Heart left ventricle (tissue), 16 donors: Measurements from ENCODE around the gene GNAT1. TPM values are rescaled to one million over a fixed set of nuclear protein-coding genes. Genes with fewer than 3 reads are reported as not detected.

ENCODE experiments used
- ATAC-seq, 4 donors: fragments of 200-7000 bp; cut with Tn5 transposase; one replicate each; pipeline ENCODE4 v1.9.1; 2020 to 2022; ENCODE audit warnings: moderate library complexity in 4 of 4, mild to moderate bottlenecking in 3 of 4, moderate number of reproducible peaks in 1 of 4
- DNase-seq, 5 donors: peaks; one replicate each; pipeline ENCODE4 v3.0.0-alpha.2; 2020
- H3K27ac ChIP-seq, 12 donors: fragments of 200-600 bp; sonication (generic) in 4 of 12; one replicate each; pipeline versions ENCODE4 v1.5.0 to v1.8.0; 2016 to 2022; ENCODE audit warnings: mild to moderate bottlenecking in 2 of 12
- H3K27me3 ChIP-seq, 9 donors: fragments of 200-600 bp; sonication (generic) in 2 of 9; one replicate each; pipeline versions ENCODE4 v1.5.1 to v1.8.0; 2016 to 2022; ENCODE audit warnings: mild to moderate bottlenecking in 3 of 9
- H3K36me3 ChIP-seq, 9 donors: fragments of 200-600 bp; sonication (generic) in 2 of 9; one replicate each; pipeline versions ENCODE4 v1.5.0 to v1.8.0; 2018 to 2022; ENCODE audit warnings: mild to moderate bottlenecking in 2 of 9
- H3K4me1 ChIP-seq, 12 donors: fragments of 200-600 bp; sonication (generic) in 4 of 12; one replicate each; pipeline versions ENCODE4 v1.5.0 to v1.8.0; 2016 to 2022; ENCODE audit warnings: mild to moderate bottlenecking in 3 of 12
- H3K4me3 ChIP-seq, 12 donors: fragments of 200-600 bp; sonication (generic) in 4 of 12; one replicate each; pipeline versions ENCODE4 v1.5.0 to v1.8.0; 2017 to 2022; ENCODE audit warnings: mild to moderate bottlenecking in 9 of 12, moderate library complexity in 4 of 12
- H3K9me3 ChIP-seq, 12 donors: fragments of 200-600 bp; sonication (generic) in 4 of 12; one replicate each; pipeline versions ENCODE4 v1.5.0 to v1.8.0; 2016 to 2022; ENCODE audit warnings: mild to moderate bottlenecking in 1 of 12
- POLR2A ChIP-seq, 2 donors: fragments of 450-650 bp; IDR thresholded peaks; one replicate each; pipeline ENCODE4 v1.6.1; 2017; ENCODE audit warnings: antibody characterized with exemption in 2 of 2, mild to moderate bottlenecking in 2 of 2, moderate library complexity in 2 of 2
- WGBS, 4 donors: extraction: QIAGEN DNeasy Blood & Tissue Kit in 2 of 4; methylation state at CpG; one replicate each; pipeline versions ENCODE4 v1.1.5 to v1.1.7; 2013 to 2018; 5-methylcytosine and 5-hydroxymethylcytosine counted together
- intact Hi-C, 10 donors: fragments of 100-400 bp; cut with DNase I; formaldehyde crosslinking; loops; one replicate each; pipeline versions ENCODE4 v1.11.1 to v1.14.2; 2022
- polyA plus RNA-seq, 2 donors: library from polyadenylated mRNA; stranded (reverse); fragments of 200-250 nt; gene quantifications; one replicate each; pipeline ENCODE4 v1.2.3, GENCODE V29; 2013
- total RNA-seq, 9 donors: library from RNA; depleted of rRNA in 2 of 9; stranded (reverse); fragments of >200 nt in 2 of 9; fragmentation: NEBNext Ultra II Directional in 3 of 9; extraction: Animal tissue kit (Norgen Biotek cat#: 25700) in 3 of 9; gene quantifications; one replicate each; pipeline versions ENCODE4 v1.1.0 to v1.2.4, GENCODE V29; 2016 to 2023
- TF ChIP-seq, protein P1 (sequence below), 12 donors: fragments of 200-600 bp; sonication (generic) in 4 of 12; IDR thresholded peaks; one replicate each; pipeline versions ENCODE4 v1.5.0 to v1.8.0; 2018 to 2022; ENCODE audit warnings: antibody characterized with exemption in 12 of 12, mild to moderate bottlenecking in 5 of 12
- donor health status: ischemic (EF 13 %, LVEDD 7.1; RV severe dilation, severe dysfunction).
- donor health status: healthy with polysubstance abuse.
- donor health status: DM: no; HTN: yes; CAD: no.
- donor health status: DM: no; HTN: no; CAD: no.
- donor health status: ischemic (EF 25% LVEDD 6.9; RV normal size, moderate dysfunction).
- donor health status: ischemic (EF 25% LVEDD 5.7; RV mildly dilated, moderate dysfunction).
- donor health status: healthy.
- donor health status: DM: yes; HTN: yes; CAD: no.
- donor health status: ischemic (EF 35%, LVEDD 5.7; RV mildly dilated, moderate dysfunction).
- donor health status: nonischemic (EF 11% LVEDD 7.7; RV severe dilation, severe dysfunction).
- donor health status: DM: yes; HTN: yes; CAD: no.
- donor health status: PGD.
- donor health status: ischemic (EF 29% LVEDD 5.4; RV normal size, mild dysfunction).
- donor health status: nonischemic (EF 23%, LVEDD 6.1; RV moderate dilation, normal function).

GNAT1 gene
- total and polyA plus RNA-seq, 11 donors: 0.40 TPM; not detected in 10

DNA sequence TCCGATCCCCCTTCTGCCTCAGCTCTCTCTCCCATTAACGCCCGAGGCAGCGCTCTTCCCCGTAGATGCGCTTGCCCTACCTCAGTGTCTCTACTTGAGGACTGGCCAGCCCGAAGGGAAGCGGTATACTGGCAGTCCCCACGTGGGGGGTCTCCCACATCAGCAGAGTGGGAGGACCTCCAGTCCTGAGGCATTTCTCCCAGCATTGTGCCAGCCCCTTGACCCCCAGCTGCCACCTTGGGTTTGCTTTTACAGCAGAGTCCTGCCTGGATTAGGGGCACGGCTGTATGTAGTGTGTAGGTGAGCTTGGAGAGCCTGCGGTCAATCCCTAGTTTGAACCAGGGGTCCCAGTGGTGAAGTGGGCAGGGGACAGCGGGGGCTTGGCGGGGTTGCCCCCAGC, 35.5 kb upstream of the GNAT1 start:
- TF ChIP-seq, protein P1, sequence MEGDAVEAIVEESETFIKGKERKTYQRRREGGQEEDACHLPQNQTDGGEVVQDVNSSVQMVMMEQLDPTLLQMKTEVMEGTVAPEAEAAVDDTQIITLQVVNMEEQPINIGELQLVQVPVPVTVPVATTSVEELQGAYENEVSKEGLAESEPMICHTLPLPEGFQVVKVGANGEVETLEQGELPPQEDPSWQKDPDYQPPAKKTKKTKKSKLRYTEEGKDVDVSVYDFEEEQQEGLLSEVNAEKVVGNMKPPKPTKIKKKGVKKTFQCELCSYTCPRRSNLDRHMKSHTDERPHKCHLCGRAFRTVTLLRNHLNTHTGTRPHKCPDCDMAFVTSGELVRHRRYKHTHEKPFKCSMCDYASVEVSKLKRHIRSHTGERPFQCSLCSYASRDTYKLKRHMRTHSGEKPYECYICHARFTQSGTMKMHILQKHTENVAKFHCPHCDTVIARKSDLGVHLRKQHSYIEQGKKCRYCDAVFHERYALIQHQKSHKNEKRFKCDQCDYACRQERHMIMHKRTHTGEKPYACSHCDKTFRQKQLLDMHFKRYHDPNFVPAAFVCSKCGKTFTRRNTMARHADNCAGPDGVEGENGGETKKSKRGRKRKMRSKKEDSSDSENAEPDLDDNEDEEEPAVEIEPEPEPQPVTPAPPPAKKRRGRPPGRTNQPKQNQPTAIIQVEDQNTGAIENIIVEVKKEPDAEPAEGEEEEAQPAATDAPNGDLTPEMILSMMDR (IDR thresholded peaks at IDR 0.05): no peak
- TF ChIP-seq POLR2A (IDR thresholded peaks at IDR 0.05): no peak
- Histone ChIP-seq H3K36me3 (no peaks in the 10 kb centered on the region), H3K27me3 (peaks cover 0 to 23% (median 0%) of the 10 kb centered on the region in 9 donors), H3K9me3 (no peaks in the 10 kb centered on the region), H3K4me3 (peak overlapping the region; percentile 40 to 79 (median 62)), H3K4me1 (peaks cover 3 to 60% (median 24%) of the 10 kb centered on the region in 12 donors), H3K27ac (peak overlapping the region; percentile 61 to 92 (median 80))
- DNase-seq: no peak
- WGBS, 4 donors: 33 to 62% (median 39%) methylated on average over 7 to 13 of the region's 13 CpGs
- intact Hi-C loops: loop anchor here in 5 of 10 donors (1.0 to 2.0 kb wide), 3 partner anchors 33 to 35 kb away; no protein-coding TSS in a partner anchor
- no peak for ATAC-seq

DNA sequence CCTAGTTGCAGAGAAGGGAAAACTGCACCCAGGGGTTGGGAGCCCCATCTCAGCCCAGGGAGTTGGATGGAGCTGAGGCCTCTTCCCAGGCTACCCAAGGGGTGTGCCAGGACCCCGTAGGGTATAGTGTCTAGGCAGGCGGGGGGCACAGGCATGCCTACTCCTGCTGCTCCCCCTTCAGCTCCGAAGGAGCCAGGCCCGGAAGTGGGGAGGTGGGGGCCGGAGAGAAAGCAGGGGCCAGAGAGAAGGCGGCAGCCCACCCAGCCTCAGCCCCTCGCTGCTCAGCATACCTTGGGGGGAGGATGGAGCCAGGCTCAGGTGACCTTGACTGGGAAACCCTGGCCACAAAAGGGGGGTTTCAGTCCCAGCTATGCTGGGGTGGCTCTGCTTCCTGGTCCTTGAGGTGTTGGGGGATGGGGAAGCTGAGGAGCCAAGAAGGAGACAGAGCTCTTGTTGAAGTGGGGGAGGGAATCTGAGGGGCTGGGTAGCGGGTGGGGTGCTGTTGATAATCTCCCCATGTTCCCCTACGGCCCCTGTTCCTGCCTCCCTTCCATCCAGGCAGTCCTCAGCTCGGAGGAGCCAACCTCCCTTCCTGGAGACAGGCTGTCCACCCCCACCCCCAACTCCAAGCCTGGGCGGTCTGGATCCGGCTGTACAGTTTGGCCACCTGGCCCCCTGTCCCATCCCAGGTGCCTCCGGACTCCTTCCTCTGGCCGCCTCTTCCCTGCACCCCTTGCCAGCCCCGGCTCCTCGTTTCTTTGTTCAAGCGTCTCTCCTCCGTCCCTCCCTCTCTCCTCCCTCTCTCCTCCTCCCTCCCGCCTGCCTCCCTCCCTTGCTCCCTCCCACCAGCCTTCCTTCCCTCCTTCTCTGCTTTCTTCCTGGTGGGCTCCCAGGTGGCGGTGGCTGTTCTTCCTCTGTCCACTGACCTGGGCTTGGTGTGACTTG, 34.6 kb upstream of the GNAT1 start:
- H3K4me3 ChIP-seq: peak overlapping the region in 11 of 12 donors; percentile 40 to 79 (median 62)
- peak overlapping the region in 11 of 12 donors; percentile 53 to 92 (median 81) for H3K27ac ChIP-seq
- no peaks in the 10 kb centered on the region for H3K9me3 ChIP-seq
- H3K36me3 ChIP-seq: no peaks in the 10 kb centered on the region
- H3K27me3 ChIP-seq: peaks cover 0 to 23% (median 0%) of the 10 kb centered on the region in 9 donors
- WGBS, 4 donors: 46 to 57% (median 51%) methylated on average over 17 to 20 of the region's 20 CpGs
- no peak for TF ChIP-seq POLR2A (IDR thresholded peaks at IDR 0.05)
- TF ChIP-seq, protein P1 (IDR thresholded peaks at IDR 0.05): no peak
- ATAC-seq (peak in 1 of 4 donors; percentile 10), DNase-seq (no peak)
- intact Hi-C loops: loop anchor here in 1 of 10 donors (2.0 kb wide), 1 partner anchor 32 kb away; no protein-coding TSS in a partner anchor
- H3K4me1 ChIP-seq: peaks cover 3 to 70% (median 33%) of the 10 kb centered on the region in 12 donors

DNA sequence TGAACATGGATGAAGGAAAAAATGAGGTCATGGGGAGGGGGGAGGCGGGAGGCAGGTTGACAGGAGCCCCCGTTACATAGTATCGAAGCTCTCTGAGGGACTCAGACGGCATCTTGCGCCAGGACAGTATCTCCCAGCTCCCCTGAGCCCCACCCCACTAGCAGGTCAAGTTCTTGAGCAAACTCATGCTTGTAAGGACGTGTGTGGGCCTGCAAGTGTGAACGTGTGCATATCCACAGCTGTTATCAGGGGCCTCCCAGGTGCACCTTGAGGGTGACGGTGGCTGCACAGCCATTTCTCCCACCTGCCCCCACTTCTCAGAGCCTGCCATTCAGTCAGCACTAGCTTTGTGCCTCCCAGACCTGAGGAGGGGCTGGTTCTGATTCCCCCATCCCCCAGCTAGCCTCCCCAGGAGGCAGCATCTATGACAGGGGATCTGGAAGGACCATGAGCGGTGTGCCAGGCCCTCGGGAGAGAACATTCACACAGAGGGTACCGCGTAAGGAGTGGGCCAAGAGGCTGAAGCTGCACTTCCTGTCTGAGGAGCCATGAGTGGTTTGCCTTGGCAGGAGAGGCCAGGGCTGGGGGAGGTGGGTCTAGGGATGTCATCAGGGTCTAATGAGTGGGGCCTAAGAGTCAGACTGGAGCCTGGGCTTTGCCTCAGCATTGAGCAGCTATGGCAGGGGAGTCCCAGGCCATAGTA, 33.4 kb upstream of the GNAT1 start:
- H3K27ac ChIP-seq: peak overlapping the region; percentile 20 to 92 (median 82)
- intact Hi-C loops: loop anchor here in 2 of 10 donors (2.0 kb wide), 2 partner anchors 15 to 31 kb away; no protein-coding TSS in a partner anchor
- DNase-seq (no peak), ATAC-seq (no peak)
- H3K4me1 ChIP-seq: peaks cover 3 to 81% (median 45%) of the 10 kb centered on the region in 12 donors
- WGBS, 4 donors: 75 to 78% (median 76%) methylated on average over 12 of the region's 12 CpGs
- TF ChIP-seq, protein P1 (IDR thresholded peaks at IDR 0.05): no peak
- TF ChIP-seq POLR2A (IDR thresholded peaks at IDR 0.05): no peak
- H3K9me3 ChIP-seq: no peaks in the 10 kb centered on the region
- peaks cover 0 to 23% (median 0%) of the 10 kb centered on the region in 9 donors for H3K27me3 ChIP-seq
- peak overlapping the region in 4 of 12 donors; percentile 21 to 75 (median 58) for H3K4me3 ChIP-seq
- no peaks in the 10 kb centered on the region for H3K36me3 ChIP-seq
